ENCODE results near the gene LGALS1.
A peak's percentile ranks its signal among the peaks of the same experiment; 100 is the strongest.

The LGALS1 gene

DNA sequence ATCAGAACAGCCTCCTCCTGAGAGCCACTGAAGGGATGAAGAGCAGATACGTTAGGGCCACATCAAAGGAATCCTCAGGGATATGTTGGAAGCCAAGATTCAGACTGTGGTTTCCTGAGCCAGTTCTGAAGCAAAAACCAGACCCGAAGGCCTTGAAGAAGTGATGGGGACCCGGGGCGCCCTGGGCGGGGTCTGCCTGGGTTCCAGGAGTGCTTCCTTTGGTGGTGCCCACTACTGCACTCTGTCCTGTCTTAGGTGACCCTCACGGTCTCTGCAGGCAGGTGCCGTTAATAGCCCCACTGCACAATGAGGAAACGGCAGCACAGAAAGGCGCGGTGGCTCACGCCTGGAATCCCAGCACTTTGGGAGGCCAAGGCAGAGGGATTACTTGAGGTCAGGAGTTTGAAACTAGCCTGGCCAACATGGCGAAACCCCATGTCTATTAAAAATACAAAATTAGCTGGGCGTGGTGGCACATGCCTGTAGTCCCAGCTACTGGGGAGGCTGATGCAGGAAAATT is 48.8 kb upstream of the LGALS1 start:
- Histone ChIP-seq H3K27ac (ENCODE audit: low read depth, low read length, poor library complexity, severe bottlenecking) (peak overlapping the region; percentile 78), H3K27me3 (ENCODE audit: insufficient read depth, low read length) (no peaks in the 10 kb centered on the region), H3K36me3 (ENCODE audit: insufficient read depth, low read length) (peaks cover 51% of the 10 kb centered on the region; the same call in 1 of the 2 replicates), H3K9me2 (ENCODE audit: low read depth, low read length) (no peaks in the 10 kb centered on the region), H2AFZ (ENCODE audit: low read length) (no peak overlapping the region), H4K20me1 (ENCODE audit: insufficient read depth, low read length) (no peaks in the 10 kb centered on the region), H3K4me3 (ENCODE audit: low read depth, low read length, poor library complexity, severe bottlenecking) (no peak overlapping the region), H3K9ac (ENCODE audit: low read length) (peak overlapping the region; percentile 39; the same call in 1 of the 2 replicates), H3K9me3 (ENCODE audit: low read length) (no peaks in the 10 kb centered on the region), H3K79me2 (ENCODE audit: insufficient read depth, low read length) (no peaks in the 10 kb centered on the region), H3F3A (ENCODE audit: insufficient read depth, low read length) (no peaks in the 10 kb centered on the region), H3K4me2 (ENCODE audit: low read length) (peak overlapping the region; percentile 39; the same call in 1 of the 2 replicates), H3K4me1 (ENCODE audit: insufficient read depth, low read length, severe bottlenecking) (peaks cover 26% of the 10 kb centered on the region)
- TF ChIP-seq, protein P1, sequence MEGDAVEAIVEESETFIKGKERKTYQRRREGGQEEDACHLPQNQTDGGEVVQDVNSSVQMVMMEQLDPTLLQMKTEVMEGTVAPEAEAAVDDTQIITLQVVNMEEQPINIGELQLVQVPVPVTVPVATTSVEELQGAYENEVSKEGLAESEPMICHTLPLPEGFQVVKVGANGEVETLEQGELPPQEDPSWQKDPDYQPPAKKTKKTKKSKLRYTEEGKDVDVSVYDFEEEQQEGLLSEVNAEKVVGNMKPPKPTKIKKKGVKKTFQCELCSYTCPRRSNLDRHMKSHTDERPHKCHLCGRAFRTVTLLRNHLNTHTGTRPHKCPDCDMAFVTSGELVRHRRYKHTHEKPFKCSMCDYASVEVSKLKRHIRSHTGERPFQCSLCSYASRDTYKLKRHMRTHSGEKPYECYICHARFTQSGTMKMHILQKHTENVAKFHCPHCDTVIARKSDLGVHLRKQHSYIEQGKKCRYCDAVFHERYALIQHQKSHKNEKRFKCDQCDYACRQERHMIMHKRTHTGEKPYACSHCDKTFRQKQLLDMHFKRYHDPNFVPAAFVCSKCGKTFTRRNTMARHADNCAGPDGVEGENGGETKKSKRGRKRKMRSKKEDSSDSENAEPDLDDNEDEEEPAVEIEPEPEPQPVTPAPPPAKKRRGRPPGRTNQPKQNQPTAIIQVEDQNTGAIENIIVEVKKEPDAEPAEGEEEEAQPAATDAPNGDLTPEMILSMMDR (IDR thresholded peaks at IDR 0.05; ENCODE audit: low read length) = no peak
- TF ChIP-seq EZH2 (IDR thresholded peaks at IDR 0.05; ENCODE audit: borderline replicate concordance, low read length) = no peak

DNA sequence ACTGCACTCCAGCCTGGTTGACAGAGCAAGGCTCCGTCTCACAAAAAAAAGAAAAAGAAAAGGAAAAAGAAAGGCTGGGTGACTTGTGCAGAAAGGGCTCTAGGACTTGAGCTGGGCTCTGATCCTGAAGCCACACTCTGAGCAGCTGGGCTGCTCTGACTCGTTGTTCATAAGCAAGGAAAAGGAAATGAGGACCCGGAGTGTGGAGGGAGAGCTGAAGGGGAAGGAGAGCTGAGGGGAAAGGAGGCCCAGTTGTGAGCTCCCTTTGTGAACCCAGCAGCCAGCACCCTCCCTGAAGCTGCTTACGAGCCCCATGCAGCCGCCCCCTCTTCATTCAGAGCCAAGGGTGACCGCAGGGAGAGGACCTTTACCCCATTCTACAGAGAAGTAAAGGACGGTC is 48.3 kb upstream of the LGALS1 start:
- Histone ChIP-seq H3K27me3 (ENCODE audit: insufficient read depth, low read length) (no peaks in the 10 kb centered on the region), H3K36me3 (ENCODE audit: insufficient read depth, low read length) (peaks cover 55% of the 10 kb centered on the region; the same call in 1 of the 2 replicates), H3F3A (ENCODE audit: insufficient read depth, low read length) (no peaks in the 10 kb centered on the region), H3K4me1 (ENCODE audit: insufficient read depth, low read length, severe bottlenecking) (peaks cover 26% of the 10 kb centered on the region), H2AFZ (ENCODE audit: low read length) (no peak overlapping the region), H3K4me2 (ENCODE audit: low read length) (peak overlapping the region; percentile 39; the same call in 1 of the 2 replicates), H3K79me2 (ENCODE audit: insufficient read depth, low read length) (no peaks in the 10 kb centered on the region), H3K9me2 (ENCODE audit: low read depth, low read length) (no peaks in the 10 kb centered on the region), H3K27ac (ENCODE audit: low read depth, low read length, poor library complexity, severe bottlenecking) (peak overlapping the region; percentile 78), H3K9me3 (ENCODE audit: low read length) (no peaks in the 10 kb centered on the region), H3K4me3 (ENCODE audit: low read depth, low read length, poor library complexity, severe bottlenecking) (peak overlapping the region; percentile 1), H4K20me1 (ENCODE audit: insufficient read depth, low read length) (no peaks in the 10 kb centered on the region), H3K9ac (ENCODE audit: low read length) (peak overlapping the region; percentile 39; the same call in 1 of the 2 replicates)
- TF ChIP-seq, protein P1 (IDR thresholded peaks at IDR 0.05; ENCODE audit: low read length) = no peak
- TF ChIP-seq EZH2 (IDR thresholded peaks at IDR 0.05; ENCODE audit: borderline replicate concordance, low read length) = no peak

DNA sequence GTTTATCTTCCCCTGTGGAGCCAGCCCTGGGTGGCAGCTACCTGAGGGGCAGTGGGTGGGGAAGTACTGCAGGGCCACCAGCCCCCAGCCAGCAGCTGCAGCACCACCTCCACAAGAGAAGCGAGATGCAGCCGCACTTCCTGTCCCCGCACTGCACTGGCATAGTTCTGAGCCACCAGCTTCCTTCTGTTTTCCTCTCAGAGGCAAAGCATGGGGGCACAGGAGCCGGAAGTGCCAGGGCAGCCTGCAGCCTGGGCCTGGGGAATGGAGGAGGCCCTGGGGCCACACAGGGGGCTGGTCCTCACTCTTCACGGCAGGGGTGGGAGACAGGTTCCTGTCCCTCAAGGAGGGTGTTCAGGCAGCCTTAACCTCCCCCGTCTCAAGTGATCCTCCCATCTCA is 47.9 kb upstream of the LGALS1 start:
- Histone ChIP-seq H3K79me2 (ENCODE audit: insufficient read depth, low read length) (no peaks in the 10 kb centered on the region), H2AFZ (ENCODE audit: low read length) (no peak overlapping the region), H4K20me1 (ENCODE audit: insufficient read depth, low read length) (no peaks in the 10 kb centered on the region), H3K9ac (ENCODE audit: low read length) (peak overlapping the region; percentile 39; the same call in 1 of the 2 replicates), H3K27me3 (ENCODE audit: insufficient read depth, low read length) (no peaks in the 10 kb centered on the region), H3K4me1 (ENCODE audit: insufficient read depth, low read length, severe bottlenecking) (peaks cover 29% of the 10 kb centered on the region), H3K4me2 (ENCODE audit: low read length) (peak overlapping the region; percentile 39; the same call in 1 of the 2 replicates), H3K36me3 (ENCODE audit: insufficient read depth, low read length) (peaks cover 57% of the 10 kb centered on the region; the same call in 1 of the 2 replicates), H3K27ac (ENCODE audit: low read depth, low read length, poor library complexity, severe bottlenecking) (peak overlapping the region; percentile 78), H3F3A (ENCODE audit: insufficient read depth, low read length) (no peaks in the 10 kb centered on the region), H3K9me3 (ENCODE audit: low read length) (no peaks in the 10 kb centered on the region), H3K4me3 (ENCODE audit: low read depth, low read length, poor library complexity, severe bottlenecking) (no peak overlapping the region), H3K9me2 (ENCODE audit: low read depth, low read length) (no peaks in the 10 kb centered on the region)
- TF ChIP-seq, protein P1 (IDR thresholded peaks at IDR 0.05; ENCODE audit: low read length) = no peak
- no peak for TF ChIP-seq EZH2 (IDR thresholded peaks at IDR 0.05; ENCODE audit: borderline replicate concordance, low read length)

All from OCI-LY1 (cell line).